BLaER1 treated with 17β-estradiol and CSF1 and Interleukin-3, amounts not matched to agents 10 nM and 100 nM (cell line): Measurements from ENCODE around the gene ZNF329.
A peak's percentile ranks its signal among the peaks of the same experiment; 100 is the strongest.

Experiments
- H3K27ac ChIP-seq, 11 experiments: shearing (Covaris generic); formaldehyde crosslinking; 2 replicates each; pipeline ENCODE4 v1.8.1; 2022
- H3K27me3 ChIP-seq, 11 experiments: shearing (Covaris generic); formaldehyde crosslinking; 2 replicates each; pipeline ENCODE4 v1.8.1; 2022
- H3K36me3 ChIP-seq, 11 experiments: shearing (Covaris generic); formaldehyde crosslinking; 2 replicates each; pipeline ENCODE4 v1.8.1; 2022
- H3K4me1 ChIP-seq, 10 experiments: shearing (Covaris generic); formaldehyde crosslinking; 2 replicates each; pipeline ENCODE4 v1.8.1; 2022
- H3K4me2 ChIP-seq, 11 experiments: shearing (Covaris generic); formaldehyde crosslinking; 2 replicates each; pipeline ENCODE4 v1.8.1; 2022
- H3K4me3 ChIP-seq, 10 experiments: shearing (Covaris generic); formaldehyde crosslinking; 2 replicates each; pipeline ENCODE4 v1.8.1; 2022
- H3K9ac ChIP-seq, 11 experiments: shearing (Covaris generic); formaldehyde crosslinking; 2 replicates each; pipeline ENCODE4 v1.8.1; 2022
- H3K9me3 ChIP-seq, 11 experiments: shearing (Covaris generic); formaldehyde crosslinking; replicated peaks in 1 of 11; 2 replicates each; pipeline ENCODE4 v1.8.1; 2022
- H4K20me1 ChIP-seq, 11 experiments: shearing (Covaris generic); formaldehyde crosslinking; 2 replicates each; pipeline ENCODE4 v1.8.1; 2022
- Cebpa-rat ChIP-seq, 11 experiments: shearing (Covaris generic); IDR thresholded peaks; 2 replicates each; pipeline ENCODE4 v1.8.1; 2022

Gene ZNF329

GRCh38 chr19:58088521-58089052, 62.0 kb downstream of the ZNF329 start:
- no peak for TF ChIP-seq Cebpa-rat (IDR thresholded peaks at IDR 0.05)
- Histone ChIP-seq H3K4me2 (no peak overlapping the region), H3K9ac (no peak overlapping the region), H4K20me1 (no peaks in the 10 kb centered on the region), H3K27ac (no peak overlapping the region), H3K9me3 (peaks cover 80 to 100% (median 95%) of the 10 kb centered on the region in 11 experiments), H3K4me1 (no peaks in the 10 kb centered on the region), H3K27me3 (no peaks in the 10 kb centered on the region), H3K4me3 (no peak overlapping the region), H3K36me3 (peaks cover 75 to 95% (median 88%) of the 10 kb centered on the region in 11 experiments)

GRCh38 chr19:58086825-58087710, 63.5 kb downstream of the ZNF329 start:
- H3K9ac ChIP-seq = no peak overlapping the region
- peaks cover 85 to 94% (median 88%) of the 10 kb centered on the region in 11 experiments for H3K36me3 ChIP-seq
- H3K9me3 ChIP-seq = peaks cover 92 to 100% (median 97%) of the 10 kb centered on the region in 11 experiments
- no peak overlapping the region for H3K4me2 ChIP-seq
- no peaks in the 10 kb centered on the region for H3K27me3 ChIP-seq
- no peak for TF ChIP-seq Cebpa-rat (IDR thresholded peaks at IDR 0.05)
- peak overlapping the region in 1 of 10 experiments; percentile 11; a peak in 2 of 20 replicates for H3K4me3 ChIP-seq
- no peak overlapping the region for H3K27ac ChIP-seq
- no peaks in the 10 kb centered on the region for H3K4me1 ChIP-seq
- H4K20me1 ChIP-seq = no peaks in the 10 kb centered on the region

GRCh38 chr19:58085348-58085875, 65.2 kb downstream of the ZNF329 start:
- no peaks in the 10 kb centered on the region for H3K27me3 ChIP-seq
- H3K4me3 ChIP-seq = peak overlapping the region in 6 of 10 experiments; percentile 3 to 31 (median 16); a peak in 5 of 20 replicates
- no peak for TF ChIP-seq Cebpa-rat (IDR thresholded peaks at IDR 0.05)
- H3K27ac ChIP-seq = no peak overlapping the region
- no peaks in the 10 kb centered on the region for H4K20me1 ChIP-seq
- H3K4me2 ChIP-seq = no peak overlapping the region
- H3K36me3 ChIP-seq = peaks cover 74 to 94% (median 78%) of the 10 kb centered on the region in 11 experiments
- no peaks in the 10 kb centered on the region for H3K4me1 ChIP-seq
- H3K9me3 ChIP-seq = peaks cover 83 to 100% (median 94%) of the 10 kb centered on the region in 11 experiments
- H3K9ac ChIP-seq = no peak overlapping the region

GRCh38 chr19:58084596-58085347, 65.8 kb downstream of the ZNF329 start:
- no peak for TF ChIP-seq Cebpa-rat (IDR thresholded peaks at IDR 0.05)
- Histone ChIP-seq H3K27ac (no peak overlapping the region), H3K4me2 (no peak overlapping the region), H3K9ac (no peak overlapping the region), H3K4me3 (peak overlapping the region in 6 of 10 experiments; percentile 12 to 31 (median 18); a peak in 9 of 20 replicates), H4K20me1 (no peaks in the 10 kb centered on the region), H3K27me3 (no peaks in the 10 kb centered on the region), H3K9me3 (peaks cover 83 to 100% (median 94%) of the 10 kb centered on the region in 11 experiments), H3K4me1 (no peaks in the 10 kb centered on the region), H3K36me3 (peaks cover 67 to 94% (median 72%) of the 10 kb centered on the region in 11 experiments)

GRCh38 chr19:58083021-58083420, 67.6 kb downstream of the ZNF329 start:
- no peak overlapping the region for H3K9ac ChIP-seq
- H3K9me3 ChIP-seq = peaks cover 72 to 100% (median 86%) of the 10 kb centered on the region in 11 experiments
- H3K4me1 ChIP-seq = no peaks in the 10 kb centered on the region
- no peaks in the 10 kb centered on the region for H3K27me3 ChIP-seq
- H3K27ac ChIP-seq = no peak overlapping the region
- TF ChIP-seq Cebpa-rat (IDR thresholded peaks at IDR 0.05) = no peak
- no peaks in the 10 kb centered on the region for H4K20me1 ChIP-seq
- H3K4me3 ChIP-seq = 0 out of 20 replicates have a peak overlapping the region, but pooled peaks of 1 of the 10 experiments have one; percentile 7
- peaks cover 52 to 81% (median 58%) of the 10 kb centered on the region in 11 experiments for H3K36me3 ChIP-seq
- no peak overlapping the region for H3K4me2 ChIP-seq

- no peak overlapping the region for H3K4me3 ChIP-seq
- H3K4me2 ChIP-seq = no peak overlapping the region
- no peaks in the 10 kb centered on the region for H3K4me1 ChIP-seq
- H3K27me3 ChIP-seq = no peaks in the 10 kb centered on the region
- H3K9ac ChIP-seq = no peak overlapping the region
- H3K27ac ChIP-seq = no peak overlapping the region
- peaks cover 50 to 100% (median 84%) of the 10 kb centered on the region in 11 experiments for H3K9me3 ChIP-seq
- TF ChIP-seq Cebpa-rat (IDR thresholded peaks at IDR 0.05) = no peak
- no peaks in the 10 kb centered on the region for H4K20me1 ChIP-seq
- H3K36me3 ChIP-seq = peaks cover 20 to 72% (median 30%) of the 10 kb centered on the region in 11 experiments
These were observed 70.8 kb downstream of the ZNF329 start for GRCh38 chr19:58079792-58080191.
